GM23338 (cell line): ENCODE measurements around the gene COL9A2.

Experiments used
- EZH2 ChIP-seq: fragments of 200-600 bp; sonication (generic); IDR thresholded peaks from one replicate; pipeline ENCODE4 v1.8.0; 2017; ENCODE audit warnings: antibody characterized with exemption, mild to moderate bottlenecking, low read depth; ENCODE audit not compliant: unreplicated experiment
- TF ChIP-seq, protein P1 (sequence below), 2 experiments: fragments of 200-600 bp in 1 of 2; sonication (generic) in 1 of 2; conservative IDR thresholded peaks; 2 replicates each; pipeline versions ENCODE4 v1.5.1 to v1.6.1; 2016 to 2017; ENCODE audit warnings: antibody characterized with exemption in 2 of 2, low read depth in 2 of 2, mild to moderate bottlenecking in 2 of 2, moderate library complexity in 1 of 2

DNA sequence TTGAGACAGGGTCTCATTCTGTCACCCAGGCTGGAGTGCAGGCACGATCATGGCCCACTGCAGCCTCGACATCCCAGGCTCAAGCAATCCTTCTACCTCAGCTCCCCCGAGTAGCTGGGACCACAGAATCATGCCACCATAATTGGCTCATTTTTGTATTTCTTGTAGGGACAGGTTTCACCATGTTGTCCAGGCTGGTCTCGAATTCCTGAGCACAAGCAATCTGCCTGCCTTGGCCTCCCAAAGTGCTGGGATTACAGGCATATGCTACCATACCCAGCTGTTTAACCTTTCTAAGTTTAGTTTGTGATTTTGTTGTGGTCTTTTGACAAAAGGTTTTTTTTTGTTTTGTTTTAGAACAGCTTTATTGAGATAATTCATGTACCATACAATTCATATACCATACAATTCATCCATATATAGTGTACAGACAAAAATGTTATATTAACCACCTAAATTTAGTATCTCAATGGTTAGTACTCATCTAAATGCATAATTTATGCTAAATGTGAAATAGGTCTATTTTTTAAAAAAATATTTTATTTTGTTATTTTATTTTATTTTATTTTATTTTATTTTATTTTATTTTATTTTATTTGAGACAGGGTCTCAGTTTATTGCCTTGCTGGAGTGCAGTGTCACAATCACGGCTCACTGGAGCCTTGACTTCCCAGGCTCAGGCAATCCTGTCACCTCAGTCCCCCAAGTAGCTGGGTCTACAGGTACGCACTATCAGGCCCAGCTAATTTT lies 50.1 kb downstream of the COL9A2 start:
- TF ChIP-seq, protein P1, sequence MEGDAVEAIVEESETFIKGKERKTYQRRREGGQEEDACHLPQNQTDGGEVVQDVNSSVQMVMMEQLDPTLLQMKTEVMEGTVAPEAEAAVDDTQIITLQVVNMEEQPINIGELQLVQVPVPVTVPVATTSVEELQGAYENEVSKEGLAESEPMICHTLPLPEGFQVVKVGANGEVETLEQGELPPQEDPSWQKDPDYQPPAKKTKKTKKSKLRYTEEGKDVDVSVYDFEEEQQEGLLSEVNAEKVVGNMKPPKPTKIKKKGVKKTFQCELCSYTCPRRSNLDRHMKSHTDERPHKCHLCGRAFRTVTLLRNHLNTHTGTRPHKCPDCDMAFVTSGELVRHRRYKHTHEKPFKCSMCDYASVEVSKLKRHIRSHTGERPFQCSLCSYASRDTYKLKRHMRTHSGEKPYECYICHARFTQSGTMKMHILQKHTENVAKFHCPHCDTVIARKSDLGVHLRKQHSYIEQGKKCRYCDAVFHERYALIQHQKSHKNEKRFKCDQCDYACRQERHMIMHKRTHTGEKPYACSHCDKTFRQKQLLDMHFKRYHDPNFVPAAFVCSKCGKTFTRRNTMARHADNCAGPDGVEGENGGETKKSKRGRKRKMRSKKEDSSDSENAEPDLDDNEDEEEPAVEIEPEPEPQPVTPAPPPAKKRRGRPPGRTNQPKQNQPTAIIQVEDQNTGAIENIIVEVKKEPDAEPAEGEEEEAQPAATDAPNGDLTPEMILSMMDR (conservative IDR thresholded peaks at IDR 0.05; ENCODE audit: low read depth in 2 of 2): no peak
- TF ChIP-seq EZH2: no peak
